WTC11 (cell line): Measurements from ENCODE around the gene CLEC3A. TPM values are rescaled to one million over a fixed set of nuclear protein-coding genes. Genes with fewer than 3 reads are reported as not detected.

ENCODE experiments used
- ATAC-seq: fragments of 200-7000 bp; cut with Tn5 transposase; 2 replicates; pipeline ENCODE4 v1.10.0; 2021; ENCODE audit warnings: mild to moderate bottlenecking, moderate library complexity
- CTCF ChIA-PET: fragments of 300-600 bp; sonication (Branson Sonifier 250); formaldehyde crosslinking; loops from one replicate; lab custom pipeline; 2021; ENCODE audit warnings: antibody characterized with exemption; lab: Charles Lee
- POLR2A ChIA-PET: fragments of 350-600 bp; sonication (Branson Sonifier 250); formaldehyde crosslinking; loops from one replicate; lab custom pipeline; 2021; ENCODE audit warnings: antibody characterized with exemption; lab: Charles Lee
- DNase-seq: peaks from one replicate; pipeline ENCODE4 v3.0.0; 2021; ENCODE audit warnings: low spot score
- H3K27ac Mint-ChIP-seq: 2 replicates; pipeline ENCODE4 v1.8.0; 2021; ENCODE audit warnings: mixed read lengths
- H3K27me3 Mint-ChIP-seq: 2 replicates; pipeline ENCODE4 v1.8.0; 2021; ENCODE audit warnings: low read depth, mild to moderate bottlenecking, moderate library complexity, mixed read lengths
- H3K36me3 Mint-ChIP-seq: 2 replicates; pipeline ENCODE4 v1.8.0; 2021; ENCODE audit warnings: mixed read lengths
- H3K4me1 Mint-ChIP-seq: 2 replicates; pipeline ENCODE4 v1.8.0; 2022; ENCODE audit warnings: mixed read lengths
- H3K4me3 Mint-ChIP-seq: 2 replicates; pipeline ENCODE4 v1.8.0; 2021; ENCODE audit warnings: mild to moderate bottlenecking, moderate library complexity, mixed read lengths
- H3K9me3 Mint-ChIP-seq: 2 replicates; pipeline ENCODE4 v1.8.0; 2021; ENCODE audit warnings: mixed read lengths
- AFF4 ChIP-seq: sonication (generic); formaldehyde crosslinking; IDR thresholded peaks from 2 replicates; pipeline ENCODE4 v1.8.1; 2023; ENCODE audit warnings: mild to moderate bottlenecking, missing genetic modification reagents, borderline replicate concordance
- ETV6 ChIP-seq: sonication (generic); formaldehyde crosslinking; IDR thresholded peaks from 2 replicates; pipeline ENCODE4 v1.8.1; 2022; ENCODE audit warnings: mild to moderate bottlenecking, missing genetic modification reagents
- FOXK1 ChIP-seq: sonication (generic); formaldehyde crosslinking; IDR thresholded peaks from 2 replicates; pipeline ENCODE4 v1.8.0; 2022; ENCODE audit warnings: mild to moderate bottlenecking, moderate library complexity, missing genetic modification reagents
- IRF2 ChIP-seq: sonication (generic); formaldehyde crosslinking; IDR thresholded peaks from 2 replicates; pipeline ENCODE4 v1.8.0; 2022; ENCODE audit warnings: low read depth, missing genetic modification reagents, borderline replicate concordance
- MAX ChIP-seq: sonication (generic); formaldehyde crosslinking; IDR thresholded peaks from 2 replicates; pipeline ENCODE4 v1.8.0; 2022; ENCODE audit warnings: mild to moderate bottlenecking, missing genetic modification reagents
- MYBL2 ChIP-seq: sonication (generic); formaldehyde crosslinking; IDR thresholded peaks from 2 replicates; pipeline ENCODE4 v1.8.1; 2023; ENCODE audit warnings: mild to moderate bottlenecking, moderate library complexity, missing genetic modification reagents
- NR1H2 ChIP-seq: sonication (generic); formaldehyde crosslinking; IDR thresholded peaks from 2 replicates; pipeline ENCODE4 v1.9.0; 2021; ENCODE audit warnings: mild to moderate bottlenecking, moderate library complexity, missing genetic modification reagents
- NR2C2 ChIP-seq: sonication (generic); formaldehyde crosslinking; IDR thresholded peaks from 2 replicates; pipeline ENCODE4 v1.8.0; 2022; ENCODE audit warnings: mild to moderate bottlenecking, missing genetic modification reagents
- PRRX2 ChIP-seq: fragments of 250-450 bp; sonication (Bioruptor Pico); IDR thresholded peaks from 2 replicates; pipeline ENCODE4 v1.8.0; 2021; ENCODE audit warnings: mild to moderate bottlenecking
- RELA ChIP-seq: sonication (generic); formaldehyde crosslinking; IDR thresholded peaks from 2 replicates; pipeline ENCODE4 v1.8.1; 2022; ENCODE audit warnings: missing genetic modification reagents, mild to moderate bottlenecking, borderline replicate concordance
- TEAD4 ChIP-seq: sonication (generic); formaldehyde crosslinking; IDR thresholded peaks from 2 replicates; pipeline ENCODE4 v1.8.0; 2022; ENCODE audit warnings: mild to moderate bottlenecking, missing genetic modification reagents
- ZNF281 ChIP-seq: sonication (generic); formaldehyde crosslinking; IDR thresholded peaks from 2 replicates; pipeline ENCODE4 v1.8.0; 2023; ENCODE audit warnings: mild to moderate bottlenecking, missing genetic modification reagents
- total RNA-seq: library from RNA; stranded (reverse); gene quantifications from 3 replicates; pipeline ENCODE4 v1.2.3, GENCODE V29; 2021
- TF ChIP-seq, protein P1 (sequence below): fragments of 250-450 bp; sonication (Bioruptor Pico); IDR thresholded peaks from 2 replicates; pipeline ENCODE4 v2.1.2; 2022; ENCODE audit warnings: mild to moderate bottlenecking, moderate library complexity
- TF ChIP-seq, protein P2 (sequence below): fragments of 250-450 bp; sonication (Bioruptor Pico); IDR thresholded peaks from 2 replicates; pipeline ENCODE4 v1.9.0; 2021; ENCODE audit warnings: mild to moderate bottlenecking, borderline replicate concordance
- TF ChIP-seq, protein P3 (sequence below): sonication (generic); formaldehyde crosslinking; IDR thresholded peaks from 2 replicates; pipeline ENCODE4 v1.8.0; 2023; ENCODE audit warnings: missing genetic modification reagents
- TF ChIP-seq, protein P4 (sequence below): fragments of 250-450 bp; sonication (Bioruptor Pico); conservative IDR thresholded peaks from 2 replicates; pipeline ENCODE4 v1.9.0; 2021; ENCODE audit warnings: mild to moderate bottlenecking
- TF ChIP-seq, protein P5 (sequence below): sonication (generic); formaldehyde crosslinking; IDR thresholded peaks from 2 replicates; pipeline ENCODE4 v1.8.0; 2022; ENCODE audit warnings: mild to moderate bottlenecking, missing genetic modification reagents

Gene CLEC3A
- total RNA-seq, 1 experiment from 2014 or later = not detected

DNA sequence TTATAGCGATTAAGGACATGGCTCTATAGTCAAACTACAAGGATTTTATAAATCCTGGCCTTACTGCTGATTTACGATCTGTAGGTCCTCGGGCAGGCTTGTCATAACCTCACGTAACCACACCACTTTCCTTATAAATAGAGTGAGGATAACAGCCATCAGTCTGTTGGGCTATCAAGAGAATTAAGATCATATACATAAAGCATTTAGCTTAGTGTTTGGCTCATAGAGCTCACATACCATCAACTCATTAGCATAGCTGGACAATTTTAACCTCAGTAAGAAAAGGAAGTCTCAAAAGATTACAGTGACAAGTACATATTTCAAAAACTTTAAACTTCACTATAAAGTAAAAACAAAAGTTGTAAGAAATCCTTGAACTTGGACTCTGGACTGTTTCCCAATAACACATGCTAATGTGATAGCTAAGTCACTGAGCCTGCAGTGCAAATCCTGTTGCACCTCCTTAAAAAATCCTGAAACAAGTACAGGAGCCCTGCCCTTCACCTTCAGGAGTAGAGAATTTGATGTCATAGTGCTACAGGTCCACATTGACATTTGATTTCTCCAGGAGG, 20.8 kb upstream of the CLEC3A start:
- Mint-ChIP-seq H3K4me3 (no peak overlapping the region), H3K9me3 (peaks cover 19% of the 10 kb centered on the region), H3K27ac (no peak overlapping the region), H3K27me3 (peaks cover 18% of the 10 kb centered on the region)
- POLR2A ChIA-PET = no interaction called here
- no peak for ATAC-seq
- no peak for TF ChIP-seq MYBL2 (CRISPR knock-in tag)
- TF ChIP-seq FOXK1 (CRISPR knock-in tag) = no peak
- TF ChIP-seq NR1H2 = no peak
- TF ChIP-seq MAX = no peak
- TF ChIP-seq IRF2 (CRISPR knock-in tag) = no peak
- TF ChIP-seq, protein P1, sequence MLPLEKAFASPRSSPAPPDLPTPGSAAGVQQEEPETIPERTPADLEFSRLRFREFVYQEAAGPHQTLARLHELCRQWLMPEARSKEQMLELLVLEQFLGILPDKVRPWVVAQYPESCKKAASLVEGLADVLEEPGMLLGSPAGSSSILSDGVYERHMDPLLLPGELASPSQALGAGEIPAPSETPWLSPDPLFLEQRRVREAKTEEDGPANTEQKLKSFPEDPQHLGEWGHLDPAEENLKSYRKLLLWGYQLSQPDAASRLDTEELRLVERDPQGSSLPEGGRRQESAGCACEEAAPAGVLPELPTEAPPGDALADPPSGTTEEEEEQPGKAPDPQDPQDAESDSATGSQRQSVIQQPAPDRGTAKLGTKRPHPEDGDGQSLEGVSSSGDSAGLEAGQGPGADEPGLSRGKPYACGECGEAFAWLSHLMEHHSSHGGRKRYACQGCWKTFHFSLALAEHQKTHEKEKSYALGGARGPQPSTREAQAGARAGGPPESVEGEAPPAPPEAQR (CRISPR knock-in tag) = no peak
- no peak for TF ChIP-seq ZNF281 (CRISPR knock-in tag)
- TF ChIP-seq AFF4 (CRISPR knock-in tag) = no peak
- TF ChIP-seq, protein P2, sequence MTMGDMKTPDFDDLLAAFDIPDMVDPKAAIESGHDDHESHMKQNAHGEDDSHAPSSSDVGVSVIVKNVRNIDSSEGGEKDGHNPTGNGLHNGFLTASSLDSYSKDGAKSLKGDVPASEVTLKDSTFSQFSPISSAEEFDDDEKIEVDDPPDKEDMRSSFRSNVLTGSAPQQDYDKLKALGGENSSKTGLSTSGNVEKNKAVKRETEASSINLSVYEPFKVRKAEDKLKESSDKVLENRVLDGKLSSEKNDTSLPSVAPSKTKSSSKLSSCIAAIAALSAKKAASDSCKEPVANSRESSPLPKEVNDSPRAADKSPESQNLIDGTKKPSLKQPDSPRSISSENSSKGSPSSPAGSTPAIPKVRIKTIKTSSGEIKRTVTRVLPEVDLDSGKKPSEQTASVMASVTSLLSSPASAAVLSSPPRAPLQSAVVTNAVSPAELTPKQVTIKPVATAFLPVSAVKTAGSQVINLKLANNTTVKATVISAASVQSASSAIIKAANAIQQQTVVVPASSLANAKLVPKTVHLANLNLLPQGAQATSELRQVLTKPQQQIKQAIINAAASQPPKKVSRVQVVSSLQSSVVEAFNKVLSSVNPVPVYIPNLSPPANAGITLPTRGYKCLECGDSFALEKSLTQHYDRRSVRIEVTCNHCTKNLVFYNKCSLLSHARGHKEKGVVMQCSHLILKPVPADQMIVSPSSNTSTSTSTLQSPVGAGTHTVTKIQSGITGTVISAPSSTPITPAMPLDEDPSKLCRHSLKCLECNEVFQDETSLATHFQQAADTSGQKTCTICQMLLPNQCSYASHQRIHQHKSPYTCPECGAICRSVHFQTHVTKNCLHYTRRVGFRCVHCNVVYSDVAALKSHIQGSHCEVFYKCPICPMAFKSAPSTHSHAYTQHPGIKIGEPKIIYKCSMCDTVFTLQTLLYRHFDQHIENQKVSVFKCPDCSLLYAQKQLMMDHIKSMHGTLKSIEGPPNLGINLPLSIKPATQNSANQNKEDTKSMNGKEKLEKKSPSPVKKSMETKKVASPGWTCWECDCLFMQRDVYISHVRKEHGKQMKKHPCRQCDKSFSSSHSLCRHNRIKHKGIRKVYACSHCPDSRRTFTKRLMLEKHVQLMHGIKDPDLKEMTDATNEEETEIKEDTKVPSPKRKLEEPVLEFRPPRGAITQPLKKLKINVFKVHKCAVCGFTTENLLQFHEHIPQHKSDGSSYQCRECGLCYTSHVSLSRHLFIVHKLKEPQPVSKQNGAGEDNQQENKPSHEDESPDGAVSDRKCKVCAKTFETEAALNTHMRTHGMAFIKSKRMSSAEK = no peak
- TF ChIP-seq, protein P3, sequence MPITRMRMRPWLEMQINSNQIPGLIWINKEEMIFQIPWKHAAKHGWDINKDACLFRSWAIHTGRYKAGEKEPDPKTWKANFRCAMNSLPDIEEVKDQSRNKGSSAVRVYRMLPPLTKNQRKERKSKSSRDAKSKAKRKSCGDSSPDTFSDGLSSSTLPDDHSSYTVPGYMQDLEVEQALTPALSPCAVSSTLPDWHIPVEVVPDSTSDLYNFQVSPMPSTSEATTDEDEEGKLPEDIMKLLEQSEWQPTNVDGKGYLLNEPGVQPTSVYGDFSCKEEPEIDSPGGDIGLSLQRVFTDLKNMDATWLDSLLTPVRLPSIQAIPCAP (CRISPR knock-in tag) = no peak
- TF ChIP-seq NR2C2 = no peak
- no peak for TF ChIP-seq ETV6
- TF ChIP-seq, protein P4, sequence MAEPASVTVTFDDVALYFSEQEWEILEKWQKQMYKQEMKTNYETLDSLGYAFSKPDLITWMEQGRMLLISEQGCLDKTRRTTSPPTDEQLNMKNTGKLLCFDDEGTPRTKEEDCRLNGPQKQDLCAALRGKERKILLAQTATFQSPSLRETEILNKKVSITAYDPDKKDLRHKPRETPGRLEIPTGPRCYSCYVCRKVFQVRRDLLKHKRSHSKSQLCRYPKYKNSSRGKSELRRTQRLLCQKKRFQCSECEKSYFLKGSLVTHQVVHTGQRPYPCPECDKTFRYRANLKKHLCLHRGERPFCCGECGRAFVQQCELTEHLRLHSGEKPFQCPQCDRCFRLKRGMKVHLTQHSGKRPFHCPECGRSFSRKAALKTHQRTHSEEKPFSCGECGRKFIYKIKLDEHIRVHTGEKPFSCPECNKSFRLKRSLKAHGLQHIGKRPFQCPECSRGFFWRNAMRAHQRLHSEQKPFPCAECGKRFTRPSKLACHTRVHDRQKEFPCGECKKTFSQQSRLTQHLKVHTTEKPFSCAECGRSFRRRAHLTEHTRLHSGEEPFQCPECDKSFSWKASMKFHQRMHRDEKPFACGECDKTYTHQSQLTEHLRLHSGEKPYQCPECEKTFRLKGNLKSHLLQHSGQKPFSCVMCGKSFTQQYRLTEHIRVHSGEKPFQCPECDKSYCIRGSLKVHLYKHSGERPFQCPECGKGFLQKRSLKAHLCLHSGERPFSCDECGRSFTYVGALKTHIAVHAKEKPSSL (CRISPR knock-in tag) = no peak
- no peak for TF ChIP-seq TEAD4 (CRISPR knock-in tag)
- TF ChIP-seq RELA (CRISPR knock-in tag) = no peak
- TF ChIP-seq PRRX2 = no peak
- TF ChIP-seq, protein P5, sequence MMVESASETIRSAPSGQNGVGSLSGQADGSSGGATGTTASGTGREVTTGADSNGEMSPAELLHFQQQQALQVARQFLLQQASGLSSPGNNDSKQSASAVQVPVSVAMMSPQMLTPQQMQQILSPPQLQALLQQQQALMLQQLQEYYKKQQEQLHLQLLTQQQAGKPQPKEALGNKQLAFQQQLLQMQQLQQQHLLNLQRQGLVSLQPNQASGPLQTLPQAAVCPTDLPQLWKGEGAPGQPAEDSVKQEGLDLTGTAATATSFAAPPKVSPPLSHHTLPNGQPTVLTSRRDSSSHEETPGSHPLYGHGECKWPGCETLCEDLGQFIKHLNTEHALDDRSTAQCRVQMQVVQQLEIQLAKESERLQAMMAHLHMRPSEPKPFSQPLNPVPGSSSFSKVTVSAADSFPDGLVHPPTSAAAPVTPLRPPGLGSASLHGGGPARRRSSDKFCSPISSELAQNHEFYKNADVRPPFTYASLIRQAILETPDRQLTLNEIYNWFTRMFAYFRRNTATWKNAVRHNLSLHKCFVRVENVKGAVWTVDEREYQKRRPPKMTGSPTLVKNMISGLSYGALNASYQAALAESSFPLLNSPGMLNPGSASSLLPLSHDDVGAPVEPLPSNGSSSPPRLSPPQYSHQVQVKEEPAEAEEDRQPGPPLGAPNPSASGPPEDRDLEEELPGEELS = no peak
- TF ChIP-seq, all 79 proteins: peak for 0
- Mint-ChIP-seq H3K4me1 (peaks cover 29% of the 10 kb centered on the region), H3K36me3 (peaks cover 17% of the 10 kb centered on the region)
- DNase-seq = no peak
- CTCF ChIA-PET = interaction anchor here (0.8 to 4.9 kb wide), 8 partner anchors 9 to 280 kb away, joined by 3 to 68 read pairs (median 8); partner anchors contain the start of genes CLEC3A, NUDT7 and WWOX
